ENCODE results near the gene CDCA8.

GRCh38 chr1:37731312-37732019 lies 39.1 kb downstream of the CDCA8 start:
- TF ChIP-seq CTCF (IDR thresholded peaks at IDR 0.05; ENCODE audit: extremely low read depth in 1 of 2, insufficient read depth in 1 of 2, low read depth in 1 of 2, low read length in 2 of 2) (no peak), EZH2 (IDR thresholded peaks at IDR 0.05; ENCODE audit: borderline replicate concordance, low read depth, low read length, severe bottlenecking) (no peak), FOS (IDR thresholded peaks at IDR 0.05; ENCODE audit: borderline replicate concordance, insufficient read depth, low read length) (no peak), POLR2A (IDR thresholded peaks at IDR 0.05; ENCODE audit: low read depth, low read length) (no peak), GATA2 (IDR thresholded peaks at IDR 0.05; ENCODE audit: insufficient read depth, insufficient read length, low read depth, low read length) (no peak), JUN (IDR thresholded peaks at IDR 0.05; ENCODE audit: borderline replicate concordance, insufficient read depth, insufficient read length, low read depth) (no peak), POLR2AphosphoS5 (IDR thresholded peaks at IDR 0.05; ENCODE audit: insufficient read depth, low read depth, low read length) (no peak), MAX (IDR thresholded peaks at IDR 0.05; ENCODE audit: insufficient read depth, insufficient read length) (no peak), MYC (IDR thresholded peaks at IDR 0.05; ENCODE audit: low read depth, low read length) (no peak)

All from endothelial cell of umbilical vein (primary cell).